A549 (cell line): Measurements from ENCODE around the gene SLC34A2. TPM values are rescaled to one million over a fixed set of nuclear protein-coding genes. Genes with fewer than 3 reads are reported as not detected.

Experiments
- ATAC-seq, 2 experiments: fragments of 200-7000 bp in 1 of 2; fragments of >200 bp in 1 of 2; cut with Nextera tagmentation in 1 of 2; cut with Tn5 transposase in 1 of 2; 3 replicates each; pipeline versions ENCODE4 v1.8.0 to v1.9.1; 2018 to 2020; ENCODE audit warnings: mild to moderate bottlenecking in 1 of 2, moderate library complexity in 1 of 2
- CTCF ChIA-PET: fragments of 300-600 bp; sonication (Branson Sonifier 250); formaldehyde crosslinking; extraction: SDS; loops from one replicate; lab custom pipeline; 2021; ENCODE audit warnings: antibody characterized with exemption, inconsistent platforms; lab: Yijun Ruan, JAX
- POLR2A ChIA-PET: fragments of 350-600 bp; formaldehyde crosslinking; extraction: SDS; loops from one replicate; lab custom pipeline; 2021; ENCODE audit warnings: antibody characterized with exemption, inconsistent platforms; lab: Yijun Ruan, JAX
- DNase-seq, 2 experiments: peaks; one replicate each; pipeline versions ENCODE4 v3.0.0 to v3.0.0-alpha.2; 2011 to 2016; ENCODE audit warnings: low read depth in 1 of 2, low spot score in 1 of 2
- FAIRE-seq: peaks from 2 replicates; lab custom pipeline; 2011; peaks lifted over from hg19 to GRCh38; lab: Jason Lieb, UNC
- H3K27ac ChIP-seq, 2 experiments: fragments of >200 bp; sonication (Bioruptor Twin); formaldehyde crosslinking; 3 replicates each; pipeline ENCODE4 v1.5.1; 2016 to 2017
- H3K4me1 ChIP-seq: fragments of >200 bp; sonication (Bioruptor Twin); formaldehyde crosslinking; 3 replicates; pipeline ENCODE4 v1.6.1; 2016
- H3K4me2 ChIP-seq: fragments of >200 bp; sonication (Bioruptor Twin); formaldehyde crosslinking; 3 replicates; pipeline ENCODE4 v1.6.1; 2016
- H3K4me3 ChIP-seq: fragments of >200 bp; sonication (Bioruptor Twin); formaldehyde crosslinking; 3 replicates; pipeline ENCODE4 v1.5.1; 2016
- H3K9me3 ChIP-seq: fragments of >200 bp; sonication (Bioruptor Twin); formaldehyde crosslinking; 3 replicates; pipeline ENCODE4 v1.6.1; 2016
- CBX2 ChIP-seq: fragments of 200-600 bp; sonication (generic); IDR thresholded peaks from 2 replicates; pipeline ENCODE4 v1.6.1; 2016; ENCODE audit warnings: low read depth, mild to moderate bottlenecking, borderline replicate concordance
- CBX8 ChIP-seq: fragments of 200-600 bp; sonication (generic); IDR thresholded peaks from 2 replicates; pipeline ENCODE4 v1.6.1; 2016
- CHD4 ChIP-seq: fragments of 200-600 bp; sonication (generic); IDR thresholded peaks from 2 replicates; pipeline ENCODE4 v1.6.1; 2016; ENCODE audit warnings: antibody characterized with exemption, mild to moderate bottlenecking, borderline replicate concordance
- EHF ChIP-seq: fragments of 250-450 bp; sonication (Bioruptor Pico); IDR thresholded peaks from 2 replicates; pipeline ENCODE4 v1.5.0; 2020; ENCODE audit warnings: mild to moderate bottlenecking
- FOSB ChIP-seq: fragments of 250-450 bp; sonication (Bioruptor Pico); IDR thresholded peaks from 2 replicates; pipeline ENCODE4 v1.5.0; 2020; ENCODE audit warnings: mild to moderate bottlenecking, moderate library complexity
- HEYL ChIP-seq: fragments of 250-450 bp; sonication (Bioruptor Pico); IDR thresholded peaks from 2 replicates; pipeline ENCODE4 v1.8.0; 2021; ENCODE audit warnings: mild to moderate bottlenecking, moderate library complexity
- HMGXB4 ChIP-seq: fragments of 250-450 bp; sonication (Bioruptor Pico); IDR thresholded peaks from 2 replicates; pipeline ENCODE4 v1.5.0; 2021; ENCODE audit warnings: mild to moderate bottlenecking, moderate library complexity, borderline replicate concordance
- JUN ChIP-seq, 2 experiments: fragments of >200 bp; sonication (Bioruptor Twin); formaldehyde crosslinking; IDR thresholded peaks; 2 replicates in 1 of 2; 3 replicates in 1 of 2; pipeline ENCODE4 v1.6.1; 2016 to 2017
- JUNB ChIP-seq: fragments of >200 bp; sonication (Bioruptor Twin); formaldehyde crosslinking; IDR thresholded peaks from 2 replicates; pipeline ENCODE4 v1.6.1; 2016
- MAX ChIP-seq: IDR thresholded peaks from 2 replicates; pipeline ENCODE4 v1.6.1; 2012
- NPAS2 ChIP-seq: fragments of 250-450 bp; sonication (Bioruptor Pico); IDR thresholded peaks from 2 replicates; pipeline ENCODE4 v1.8.0; 2022; ENCODE audit warnings: mild to moderate bottlenecking, moderate library complexity, borderline replicate concordance
- PBX3 ChIP-seq: IDR thresholded peaks from 2 replicates; pipeline ENCODE4 v1.6.1; 2012
- PHF8 ChIP-seq: fragments of 200-600 bp; sonication (generic); IDR thresholded peaks from 2 replicates; pipeline ENCODE4 v1.6.1; 2016; ENCODE audit warnings: low read depth, mild to moderate bottlenecking, antibody characterized with exemption, moderate library complexity, borderline replicate concordance
- POLR2AphosphoS2 ChIP-seq: conservative IDR thresholded peaks from 2 replicates; pipeline ENCODE4 v1.6.1; 2012; ENCODE audit warnings: low read length, improper control_type of control experiment, inconsistent platforms
- RARB ChIP-seq: fragments of 250-450 bp; sonication (Bioruptor Pico); IDR thresholded peaks from 2 replicates; pipeline ENCODE4 v1.8.0; 2021; ENCODE audit warnings: mild to moderate bottlenecking, moderate library complexity
- REST ChIP-seq: fragments of 200-600 bp; sonication (generic); IDR thresholded peaks from 2 replicates; pipeline ENCODE4 v1.6.1; 2016; ENCODE audit warnings: antibody characterized with exemption, mild to moderate bottlenecking, moderate library complexity
- RFX5 ChIP-seq: fragments of 450-650 bp; IDR thresholded peaks from 2 replicates; pipeline ENCODE4 v1.7.1; 2014; ENCODE audit warnings: antibody characterized with exemption, mild to moderate bottlenecking, moderate library complexity
- TP53 ChIP-seq: fragments of 250-450 bp; sonication (Bioruptor Pico); IDR thresholded peaks from 2 replicates; pipeline ENCODE4 v1.5.0; 2021; ENCODE audit warnings: mild to moderate bottlenecking, moderate library complexity
- WGBS: methylation state at CpG from one replicate; pipeline ENCODE4 v1.1.6; 2017; ENCODE audit errors: missing lambda C conversion rate; 5-methylcytosine and 5-hydroxymethylcytosine counted together
- polyA plus RNA-seq, 4 experiments: library from polyadenylated mRNA; depleted of rRNA in 3 of 4; stranded (reverse); fragments of >200 nt; fragmentation: RNase III in 1 of 4; extraction: RNeasy Plus Mini Kit Qiagen cat#74134 plus additional on column Dnase treatment in 1 of 4; gene quantifications; 2 replicates in 3 of 4; 3 replicates in 1 of 4; pipeline ENCODE4 v1.2.3, GENCODE V29; 2011 to 2017

The SLC34A2 gene
- polyA plus RNA-seq, 2 of the 4 experiments (the other 2 are of a cell fraction), result 0.03 to 0.08 TPM

GRCh38 chr4:25635501-25635900, 20.1 kb upstream of the SLC34A2 start:
- CTCF ChIA-PET, result no interaction called here
- H3K4me3 ChIP-seq, result no peak overlapping the region
- no peak for TF ChIP-seq MAX
- no peak for TF ChIP-seq JUNB
- no peak for TF ChIP-seq CBX2
- TF ChIP-seq JUN (IDR thresholded peaks at IDR 0.05), result no peak
- no peak for TF ChIP-seq HMGXB4 (CRISPR knock-in tag)
- TF ChIP-seq RFX5, result no peak
- TF ChIP-seq PHF8, result no peak
- peaks cover 9% of the 10 kb centered on the region for H3K4me1 ChIP-seq
- FAIRE-seq (no peak), ATAC-seq (no peak), DNase-seq (no peak)
- POLR2A ChIA-PET, result no interaction called here
- WGBS, result 60% methylated on average over 4 of the region's 4 CpGs
- no peaks in the 10 kb centered on the region for H3K9me3 ChIP-seq
- H3K4me2 ChIP-seq, result no peak overlapping the region
- no peak overlapping the region for H3K27ac ChIP-seq

GRCh38 chr4:25637581-25638220, 17.9 kb upstream of the SLC34A2 start:
- no peak overlapping the region for H3K4me2 ChIP-seq
- no peak overlapping the region for H3K27ac ChIP-seq
- no peaks in the 10 kb centered on the region for H3K9me3 ChIP-seq
- CTCF ChIA-PET, result no interaction called here
- no peak overlapping the region for H3K4me3 ChIP-seq
- no peak for DNase-seq
- 78% methylated on average over 10 of the region's 10 CpGs for WGBS
- no peak for FAIRE-seq
- TF ChIP-seq FOSB (CRISPR knock-in tag), result no peak
- TF ChIP-seq POLR2AphosphoS2, result no peak
- no peak for TF ChIP-seq RARB (CRISPR knock-in tag)
- TF ChIP-seq PBX3, result no peak
- TF ChIP-seq CBX8, result no peak
- no peak for TF ChIP-seq HMGXB4 (CRISPR knock-in tag)
- no peak for TF ChIP-seq EHF
- H3K4me1 ChIP-seq, result no peaks in the 10 kb centered on the region
- ATAC-seq, result no peak
- POLR2A ChIA-PET, result no interaction called here

- Histone ChIP-seq H3K4me3 (no peak overlapping the region), H3K27ac (no peak overlapping the region), H3K9me3 (no peaks in the 10 kb centered on the region), H3K4me1 (no peaks in the 10 kb centered on the region), H3K4me2 (no peak overlapping the region)
- ATAC-seq, result no peak
- no peak for FAIRE-seq
- 70% methylated on average over 4 of the region's 4 CpGs for WGBS
- CTCF ChIA-PET, result no interaction called here
- POLR2A ChIA-PET, result interaction anchor here (0.7 kb wide), 1 partner anchor 52 kb away, joined by 11 read pairs; no protein-coding TSS in a partner anchor
- DNase-seq, result no peak
- TF ChIP-seq CHD4, result no peak
- TF ChIP-seq HEYL (CRISPR knock-in tag), result no peak
- no peak for TF ChIP-seq REST
- TF ChIP-seq TP53 (CRISPR knock-in tag), result no peak
- no peak for TF ChIP-seq NPAS2 (CRISPR knock-in tag)
- TF ChIP-seq EHF, result no peak
These were observed 17.4 kb upstream of the SLC34A2 start for GRCh38 chr4:25638221-25638601.
